ENCODE data around the gene NFKB1. TPM values are rescaled to one million over a fixed set of nuclear protein-coding genes. Genes with fewer than 3 reads are reported as not detected.

NFKB1 gene
- total and polyA plus RNA-seq, 8 donors = 7.0 to 33.5 (median 15.4) TPM

DNA sequence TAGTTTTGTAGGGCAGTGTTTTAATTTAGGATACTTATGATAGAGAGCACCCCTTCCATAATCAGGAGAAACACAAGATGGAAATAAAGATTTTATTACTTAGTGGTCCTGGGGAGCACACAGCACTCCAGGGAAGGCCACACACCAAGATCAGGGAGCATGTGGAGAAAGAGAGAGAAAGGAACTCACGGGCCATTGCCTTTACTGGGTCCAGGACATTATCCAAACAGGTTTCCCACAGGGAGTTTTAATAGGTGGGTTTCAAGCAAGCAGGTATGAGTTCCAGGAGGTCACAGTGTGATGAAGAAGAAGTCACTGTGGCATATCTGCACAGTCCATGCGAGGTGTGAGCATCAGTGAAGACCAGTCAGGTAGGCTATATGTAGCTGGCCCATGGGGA is 46.8 kb downstream of the NFKB1 start:
- intact Hi-C loops (cut with DNase I) = no loop called here
- 97 to 100% methylated on average over 2 of the region's 2 CpGs for WGBS, 2 donors
- Histone ChIP-seq H3K27me3 (no peaks in the 10 kb centered on the region), H3K4me1 (peaks cover 0 to 10% (median 9%) of the 10 kb centered on the region in 3 donors), H3K36me3 (no peaks in the 10 kb centered on the region), H3K9me3 (no peaks in the 10 kb centered on the region), H3K27ac (no peak overlapping the region), H3K4me3 (no peak overlapping the region)
- TF ChIP-seq, protein P1, sequence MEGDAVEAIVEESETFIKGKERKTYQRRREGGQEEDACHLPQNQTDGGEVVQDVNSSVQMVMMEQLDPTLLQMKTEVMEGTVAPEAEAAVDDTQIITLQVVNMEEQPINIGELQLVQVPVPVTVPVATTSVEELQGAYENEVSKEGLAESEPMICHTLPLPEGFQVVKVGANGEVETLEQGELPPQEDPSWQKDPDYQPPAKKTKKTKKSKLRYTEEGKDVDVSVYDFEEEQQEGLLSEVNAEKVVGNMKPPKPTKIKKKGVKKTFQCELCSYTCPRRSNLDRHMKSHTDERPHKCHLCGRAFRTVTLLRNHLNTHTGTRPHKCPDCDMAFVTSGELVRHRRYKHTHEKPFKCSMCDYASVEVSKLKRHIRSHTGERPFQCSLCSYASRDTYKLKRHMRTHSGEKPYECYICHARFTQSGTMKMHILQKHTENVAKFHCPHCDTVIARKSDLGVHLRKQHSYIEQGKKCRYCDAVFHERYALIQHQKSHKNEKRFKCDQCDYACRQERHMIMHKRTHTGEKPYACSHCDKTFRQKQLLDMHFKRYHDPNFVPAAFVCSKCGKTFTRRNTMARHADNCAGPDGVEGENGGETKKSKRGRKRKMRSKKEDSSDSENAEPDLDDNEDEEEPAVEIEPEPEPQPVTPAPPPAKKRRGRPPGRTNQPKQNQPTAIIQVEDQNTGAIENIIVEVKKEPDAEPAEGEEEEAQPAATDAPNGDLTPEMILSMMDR (IDR thresholded peaks at IDR 0.05) = no peak
- ATAC-seq (no peak), DNase-seq (no peak), FAIRE-seq (no peak)

DNA sequence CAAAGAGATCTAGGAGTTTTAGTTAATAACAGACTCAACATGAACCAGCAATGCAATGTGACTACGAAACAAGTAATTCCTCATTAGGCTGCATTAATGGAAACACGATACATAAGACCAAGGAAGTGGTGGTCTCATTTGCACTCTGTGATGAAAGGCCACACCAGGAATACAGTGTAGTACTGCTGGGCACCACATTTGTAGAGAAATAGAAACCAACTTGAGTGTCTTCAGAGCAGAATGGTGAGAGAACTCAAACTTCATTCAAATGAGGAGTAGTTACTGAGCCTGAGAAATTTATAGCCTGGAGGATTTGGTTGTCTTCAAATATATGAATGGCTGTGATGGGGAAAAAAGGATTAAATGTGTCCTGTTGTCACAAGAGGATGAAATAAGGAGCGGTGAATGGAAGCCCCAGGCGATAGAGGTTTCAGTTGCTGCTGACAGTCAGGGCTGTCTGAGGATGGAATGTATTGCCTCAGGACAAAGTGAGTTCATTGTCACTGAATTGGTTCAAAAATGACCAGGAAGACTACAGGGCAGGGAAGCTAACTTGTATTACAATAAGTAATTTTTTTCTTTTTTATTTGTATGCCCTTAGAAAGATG is 50.9 kb downstream of the NFKB1 start:
- intact Hi-C loops (cut with DNase I) = no loop called here
- DNase-seq (no peak), ATAC-seq (no peak), FAIRE-seq (no peak)
- no peaks in the 10 kb centered on the region for H3K9me3 ChIP-seq
- H3K4me3 ChIP-seq = no peak overlapping the region
- 96 to 97% methylated on average over 4 of the region's 4 CpGs for WGBS, 2 donors
- H3K4me1 ChIP-seq = peaks cover 0 to 17% (median 15%) of the 10 kb centered on the region in 3 donors
- H3K27me3 ChIP-seq = no peaks in the 10 kb centered on the region
- H3K36me3 ChIP-seq = no peaks in the 10 kb centered on the region
- TF ChIP-seq, protein P1 (IDR thresholded peaks at IDR 0.05) = no peak
- H3K27ac ChIP-seq = no peak overlapping the region

DNA sequence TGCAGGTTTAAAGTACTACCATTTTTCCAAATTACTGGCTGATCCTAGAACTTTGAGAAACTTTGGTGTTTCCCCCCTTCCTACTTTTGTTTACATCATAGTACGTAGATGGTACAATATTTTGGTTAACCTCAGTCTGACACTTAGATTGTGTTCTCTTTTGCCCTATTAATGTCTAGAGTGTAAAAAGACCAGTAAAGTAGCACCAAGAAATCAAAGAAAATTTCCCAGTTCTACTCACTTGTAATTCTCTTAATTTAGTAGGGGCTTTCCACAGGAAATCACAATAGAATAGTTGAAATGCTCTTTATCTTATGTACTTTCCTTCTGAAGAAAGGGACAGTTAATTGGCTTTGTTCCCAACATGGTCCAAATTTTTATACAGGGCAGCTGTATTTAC is 51.6 kb downstream of the NFKB1 start:
- Histone ChIP-seq H3K9me3 (no peaks in the 10 kb centered on the region), H3K4me1 (peaks cover 0 to 17% (median 15%) of the 10 kb centered on the region in 3 donors), H3K27ac (no peak overlapping the region), H3K4me3 (no peak overlapping the region), H3K36me3 (no peaks in the 10 kb centered on the region), H3K27me3 (no peaks in the 10 kb centered on the region)
- FAIRE-seq (no peak), ATAC-seq (peak in 2 of 4 donors; percentile 37 to 54), DNase-seq (no peak)
- TF ChIP-seq, protein P1 (IDR thresholded peaks at IDR 0.05) = no peak
- WGBS, 2 donors = 76 to 84% methylated on average over 1 of the region's 1 CpG
- intact Hi-C loops (cut with DNase I) = no loop called here

- H3K4me1 ChIP-seq = peaks cover 0 to 17% (median 15%) of the 10 kb centered on the region in 3 donors
- H3K27ac ChIP-seq = no peak overlapping the region
- intact Hi-C loops (cut with DNase I) = no loop called here
- no peaks in the 10 kb centered on the region for H3K27me3 ChIP-seq
- FAIRE-seq = no peak
- ATAC-seq = no peak
- DNase-seq = no peak
- WGBS, 2 donors = 98 to 99% methylated on average over 1 of the region's 1 CpG
- TF ChIP-seq, protein P1 (IDR thresholded peaks at IDR 0.05) = no peak
- H3K4me3 ChIP-seq = no peak overlapping the region
- H3K9me3 ChIP-seq = no peaks in the 10 kb centered on the region
- no peaks in the 10 kb centered on the region for H3K36me3 ChIP-seq
These were observed 52.8 kb downstream of the NFKB1 start for GRCh38 chr4:102553982-102554381.

DNA sequence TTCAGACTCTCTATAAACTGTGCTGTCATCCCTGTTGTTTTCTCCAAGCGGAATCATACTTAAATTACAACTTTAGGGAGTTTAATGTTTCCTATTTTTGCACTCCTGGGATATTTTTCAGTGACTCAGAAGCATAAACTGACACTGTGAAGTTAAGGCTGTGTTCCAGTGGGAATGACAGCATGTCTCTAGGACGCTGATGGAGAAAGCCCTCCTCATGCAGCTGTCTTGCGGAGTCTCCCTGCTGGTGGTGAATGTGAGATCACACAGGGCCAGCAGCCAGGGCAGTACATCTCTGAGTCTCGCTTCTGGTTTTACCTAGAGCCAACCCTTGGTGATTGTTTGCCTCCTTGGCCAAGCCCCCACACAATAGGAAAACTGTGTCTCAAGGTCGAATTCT is 53.3 kb downstream of the NFKB1 start:
- ATAC-seq (peak in 3 of 4 donors; percentile 48 to 63 (median 55)), FAIRE-seq (no peak), DNase-seq (no peak)
- WGBS, 2 donors = 69 to 77% methylated on average over 5 of the region's 5 CpGs
- Histone ChIP-seq H3K4me1 (peaks cover 0 to 17% (median 15%) of the 10 kb centered on the region in 3 donors), H3K9me3 (no peaks in the 10 kb centered on the region), H3K36me3 (no peaks in the 10 kb centered on the region), H3K27ac (no peak overlapping the region), H3K27me3 (no peaks in the 10 kb centered on the region), H3K4me3 (no peak overlapping the region)
- intact Hi-C loops (cut with DNase I) = no loop called here
- TF ChIP-seq, protein P1 (IDR thresholded peaks at IDR 0.05) = no peak
